GM18951 (cell line): ENCODE data around the gene WDR20.
"Not testable (repeated sequence)": the region's sequence is repeated elsewhere in the genome, so short reads cannot be mapped to it uniquely, and the experiment has no call there.

Experiments used
- POLR2A ChIP-seq: IDR thresholded peaks from 4 replicates; pipeline ENCODE4 v1.6.1; 2011; ENCODE audit warnings: mild to moderate bottlenecking; ENCODE audit not compliant: insufficient read length, insufficient read depth; ENCODE audit errors: extremely low read depth
- in situ Hi-C: fragments of 300-500 bp; cut with MboI; formaldehyde crosslinking; loops from one replicate; pipeline ENCODE4 v1.12.0; 2022; ENCODE audit warnings: low sequenced_read_pairs, mixed read lengths, inconsistent platforms; ENCODE audit not compliant: unreplicated experiment

WDR20 gene

GRCh38 chr14:102171173-102172020 lies 31.7 kb downstream of the WDR20 start:
- in situ Hi-C loops = no loop called here
- no peak for TF ChIP-seq POLR2A

- in situ Hi-C loops = not testable (repeated sequence)
Observed at GRCh38 chr14:102172021-102172272, 32.2 kb downstream of the WDR20 start.

- in situ Hi-C loops = not testable (repeated sequence)
Observed at GRCh38 chr14:102172721-102173120, 33.0 kb downstream of the WDR20 start.

GRCh38 chr14:102177161-102177560 lies 37.5 kb downstream of the WDR20 start:
- in situ Hi-C loops = no loop called here
- no peak for TF ChIP-seq POLR2A

- TF ChIP-seq POLR2A = no peak
- in situ Hi-C loops = no loop called here
Observed at GRCh38 chr14:102178806-102179205, 39.1 kb downstream of the WDR20 start.

GRCh38 chr14:102180248-102180998 lies 40.7 kb downstream of the WDR20 start:
- in situ Hi-C loops = no loop called here
- no peak for TF ChIP-seq POLR2A

GRCh38 chr14:102181187-102181586 lies 41.5 kb downstream of the WDR20 start:
- in situ Hi-C loops = no loop called here
- no peak for TF ChIP-seq POLR2A

GRCh38 chr14:102182190-102182589 lies 42.5 kb downstream of the WDR20 start:
- TF ChIP-seq POLR2A = no peak
- in situ Hi-C loops = no loop called here

GRCh38 chr14:102182936-102183619 lies 43.4 kb downstream of the WDR20 start:
- no peak for TF ChIP-seq POLR2A
- in situ Hi-C loops = no loop called here

- TF ChIP-seq POLR2A = no peak
- in situ Hi-C loops = no loop called here
Observed at GRCh38 chr14:102183886-102184285, 44.2 kb downstream of the WDR20 start.

GRCh38 chr14:102184316-102185035 lies 44.8 kb downstream of the WDR20 start:
- no peak for TF ChIP-seq POLR2A
- in situ Hi-C loops = no loop called here

GRCh38 chr14:102185360-102185759 lies 45.7 kb downstream of the WDR20 start:
- in situ Hi-C loops = no loop called here
- no peak for TF ChIP-seq POLR2A

- no peak for TF ChIP-seq POLR2A
- in situ Hi-C loops = no loop called here
Observed at GRCh38 chr14:102187044-102187443, 47.3 kb downstream of the WDR20 start.
